PFSK-1 (cell line): ENCODE measurements around the gene TTLL5.

Experiments used
- FOXP2 ChIP-seq: optimal IDR thresholded peaks from 2 replicates; pipeline ENCODE3; 2011; ENCODE audit warnings: borderline replicate concordance, control low read depth, inconsistent platforms; ENCODE audit not compliant: insufficient read depth; ENCODE audit errors: extremely low read length, extremely low read depth
- POLR2AphosphoS5 ChIP-seq: IDR thresholded peaks from 2 replicates; pipeline ENCODE4 v1.6.1; 2012; ENCODE audit warnings: low read depth, mild to moderate bottlenecking, control low read depth, low read length, moderate library complexity
- SIN3A ChIP-seq: IDR thresholded peaks from 2 replicates; pipeline ENCODE4 v1.6.1; 2012; ENCODE audit warnings: mild to moderate bottlenecking, low read length, moderate library complexity, borderline replicate concordance; ENCODE audit not compliant: insufficient read depth
- TAF1 ChIP-seq: IDR thresholded peaks from 2 replicates; pipeline ENCODE4 v1.6.1; 2012; ENCODE audit warnings: low read length, control low read depth, borderline replicate concordance; ENCODE audit not compliant: insufficient read depth
- TF ChIP-seq, protein P1 (sequence below), 2 experiments: IDR thresholded peaks; 2 replicates each; pipeline versions ENCODE4 v1.6.1 to v1.8.0; 2011 to 2012; ENCODE audit warnings: low read depth in 2 of 2, low read length in 2 of 2, control low read depth in 1 of 2, inconsistent platforms in 1 of 2, mild to moderate bottlenecking in 1 of 2, moderate library complexity in 1 of 2; ENCODE audit not compliant: insufficient read depth in 1 of 2

The TTLL5 gene

DNA sequence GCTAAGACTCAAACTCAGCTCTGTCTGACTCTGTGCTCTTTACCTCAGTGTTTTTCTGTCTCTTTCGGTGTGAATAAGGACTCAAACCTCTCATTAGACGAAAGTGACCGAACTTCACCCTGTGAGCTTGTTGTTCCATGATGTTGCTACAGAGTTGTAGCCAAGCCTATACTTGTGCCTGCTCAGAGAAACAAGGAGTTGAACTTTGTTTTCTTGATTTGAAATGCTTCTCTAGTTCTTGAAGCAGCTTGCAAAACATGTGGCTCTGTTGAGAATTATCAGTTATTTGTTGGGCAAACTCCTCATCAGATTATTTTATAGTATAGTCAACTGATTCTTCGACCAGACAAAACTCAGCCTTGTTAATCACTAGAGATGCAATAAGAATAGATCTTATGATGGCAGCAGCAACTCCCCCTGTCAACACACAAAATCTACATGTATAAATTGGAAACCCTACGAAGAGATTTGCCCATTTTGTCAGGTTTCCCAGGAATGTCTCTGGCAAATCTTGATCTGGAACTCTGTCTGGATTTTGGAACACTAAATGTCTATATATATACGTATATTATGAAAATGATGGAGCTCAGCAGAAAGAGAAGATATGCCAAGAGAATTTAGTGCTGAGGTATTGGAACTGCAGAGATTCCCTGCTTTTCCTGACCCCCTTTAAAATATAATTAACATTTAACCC, 146.8 kb downstream of the TTLL5 start:
- TF ChIP-seq SIN3A (no peak), FOXP2 (no peak), TAF1 (no peak), POLR2AphosphoS5 (no peak)
- TF ChIP-seq, protein P1, sequence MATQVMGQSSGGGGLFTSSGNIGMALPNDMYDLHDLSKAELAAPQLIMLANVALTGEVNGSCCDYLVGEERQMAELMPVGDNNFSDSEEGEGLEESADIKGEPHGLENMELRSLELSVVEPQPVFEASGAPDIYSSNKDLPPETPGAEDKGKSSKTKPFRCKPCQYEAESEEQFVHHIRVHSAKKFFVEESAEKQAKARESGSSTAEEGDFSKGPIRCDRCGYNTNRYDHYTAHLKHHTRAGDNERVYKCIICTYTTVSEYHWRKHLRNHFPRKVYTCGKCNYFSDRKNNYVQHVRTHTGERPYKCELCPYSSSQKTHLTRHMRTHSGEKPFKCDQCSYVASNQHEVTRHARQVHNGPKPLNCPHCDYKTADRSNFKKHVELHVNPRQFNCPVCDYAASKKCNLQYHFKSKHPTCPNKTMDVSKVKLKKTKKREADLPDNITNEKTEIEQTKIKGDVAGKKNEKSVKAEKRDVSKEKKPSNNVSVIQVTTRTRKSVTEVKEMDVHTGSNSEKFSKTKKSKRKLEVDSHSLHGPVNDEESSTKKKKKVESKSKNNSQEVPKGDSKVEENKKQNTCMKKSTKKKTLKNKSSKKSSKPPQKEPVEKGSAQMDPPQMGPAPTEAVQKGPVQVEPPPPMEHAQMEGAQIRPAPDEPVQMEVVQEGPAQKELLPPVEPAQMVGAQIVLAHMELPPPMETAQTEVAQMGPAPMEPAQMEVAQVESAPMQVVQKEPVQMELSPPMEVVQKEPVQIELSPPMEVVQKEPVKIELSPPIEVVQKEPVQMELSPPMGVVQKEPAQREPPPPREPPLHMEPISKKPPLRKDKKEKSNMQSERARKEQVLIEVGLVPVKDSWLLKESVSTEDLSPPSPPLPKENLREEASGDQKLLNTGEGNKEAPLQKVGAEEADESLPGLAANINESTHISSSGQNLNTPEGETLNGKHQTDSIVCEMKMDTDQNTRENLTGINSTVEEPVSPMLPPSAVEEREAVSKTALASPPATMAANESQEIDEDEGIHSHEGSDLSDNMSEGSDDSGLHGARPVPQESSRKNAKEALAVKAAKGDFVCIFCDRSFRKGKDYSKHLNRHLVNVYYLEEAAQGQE (IDR thresholded peaks at IDR 0.05; ENCODE audit: insufficient read depth in 1 of 2, low read depth in 2 of 2, low read length in 2 of 2) = no peak

DNA sequence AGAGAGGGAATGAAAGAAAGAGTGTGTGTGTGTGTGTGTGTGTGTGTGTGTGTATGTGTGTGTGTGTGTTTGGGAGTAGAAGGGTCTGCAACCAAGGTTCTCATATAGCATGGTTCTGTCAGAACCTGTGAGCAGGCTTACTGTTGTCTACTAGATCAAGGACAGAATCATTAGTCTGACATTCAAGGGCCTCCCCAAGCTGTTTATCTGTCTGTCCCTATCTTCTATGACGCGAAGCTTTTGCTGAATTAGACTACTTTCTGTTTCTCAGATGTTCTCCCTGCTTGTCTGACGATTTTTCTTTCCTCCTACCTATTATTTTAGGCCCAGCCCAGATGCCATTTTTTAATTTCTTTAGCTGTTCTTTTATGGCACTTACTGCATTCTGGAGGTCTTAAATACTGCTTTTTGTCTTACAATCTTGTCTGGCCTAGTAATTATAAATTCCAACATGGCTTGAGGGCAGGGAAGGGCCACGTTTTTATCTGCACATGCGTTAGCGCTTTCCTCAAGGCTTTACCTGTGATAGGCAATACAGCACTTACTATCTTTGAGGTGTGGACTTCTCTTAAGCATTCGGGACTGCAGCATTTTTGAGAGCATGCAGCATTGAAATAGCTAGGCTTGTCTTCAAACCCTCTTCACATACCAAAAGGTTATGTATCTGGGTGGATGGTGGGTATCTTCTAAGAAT, 150.2 kb downstream of the TTLL5 start:
- TF ChIP-seq POLR2AphosphoS5 = no peak
- no peak for TF ChIP-seq SIN3A

DNA sequence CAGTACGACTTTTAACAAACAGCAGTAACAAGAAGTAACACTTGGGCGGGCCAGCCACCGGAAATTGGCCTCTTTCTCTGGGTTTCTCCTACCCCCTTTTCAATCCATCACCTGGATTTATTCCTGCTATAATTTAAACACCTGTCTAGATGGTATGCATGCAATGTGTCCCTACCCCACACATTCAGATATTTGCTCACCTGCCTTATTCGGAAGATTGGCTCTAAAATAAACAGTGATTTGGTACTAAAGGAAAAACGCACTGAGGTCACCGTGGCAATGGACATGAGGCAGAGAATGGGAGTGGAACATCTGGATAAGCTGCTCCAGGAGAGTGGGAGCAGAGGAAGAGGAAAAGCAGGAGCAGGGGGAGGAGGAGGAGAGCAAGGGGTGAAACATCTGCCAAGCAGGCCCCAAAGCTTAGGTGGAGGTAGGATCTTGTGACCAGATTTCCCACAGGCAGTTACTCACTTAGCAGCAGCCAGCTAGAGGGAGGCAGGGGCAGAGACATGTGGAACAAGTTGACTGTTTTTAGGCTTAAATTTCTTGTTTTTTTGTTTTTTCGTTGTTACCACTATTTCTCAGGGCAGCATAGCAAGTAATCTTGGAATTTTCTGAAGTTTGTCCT, 150.9 kb downstream of the TTLL5 start:
- no peak for TF ChIP-seq POLR2AphosphoS5
- TF ChIP-seq TAF1 = no peak
- TF ChIP-seq SIN3A = no peak
- no peak for TF ChIP-seq FOXP2
- TF ChIP-seq, protein P1 (IDR thresholded peaks at IDR 0.05; ENCODE audit: insufficient read depth in 1 of 2, low read depth in 2 of 2, low read length in 2 of 2) = no peak

DNA sequence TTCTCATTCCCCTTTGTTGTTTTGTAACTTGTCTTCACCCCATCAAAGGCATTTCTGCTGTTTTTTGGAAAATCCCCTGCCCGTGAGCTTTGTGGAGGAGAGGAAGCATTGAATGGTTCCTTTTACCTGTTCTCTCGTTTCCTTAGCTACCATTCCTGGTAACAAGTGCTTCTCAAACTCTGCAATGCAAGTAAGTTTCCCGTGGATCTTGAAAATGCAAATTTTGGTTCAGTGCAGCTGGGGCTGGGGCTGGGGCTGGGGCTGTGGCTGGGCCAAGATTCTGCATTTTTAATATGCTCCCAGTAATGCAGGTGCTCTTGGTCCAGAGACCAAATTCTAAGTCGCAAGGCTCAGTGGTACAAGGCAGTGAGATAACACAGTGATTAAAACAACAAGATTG, 151.6 kb downstream of the TTLL5 start:
- TF ChIP-seq POLR2AphosphoS5 = no peak
- TF ChIP-seq, protein P1 (IDR thresholded peaks at IDR 0.05; ENCODE audit: insufficient read depth in 1 of 2, low read depth in 2 of 2, low read length in 2 of 2) = no peak
- no peak for TF ChIP-seq SIN3A
- TF ChIP-seq TAF1 = no peak
- no peak for TF ChIP-seq FOXP2

DNA sequence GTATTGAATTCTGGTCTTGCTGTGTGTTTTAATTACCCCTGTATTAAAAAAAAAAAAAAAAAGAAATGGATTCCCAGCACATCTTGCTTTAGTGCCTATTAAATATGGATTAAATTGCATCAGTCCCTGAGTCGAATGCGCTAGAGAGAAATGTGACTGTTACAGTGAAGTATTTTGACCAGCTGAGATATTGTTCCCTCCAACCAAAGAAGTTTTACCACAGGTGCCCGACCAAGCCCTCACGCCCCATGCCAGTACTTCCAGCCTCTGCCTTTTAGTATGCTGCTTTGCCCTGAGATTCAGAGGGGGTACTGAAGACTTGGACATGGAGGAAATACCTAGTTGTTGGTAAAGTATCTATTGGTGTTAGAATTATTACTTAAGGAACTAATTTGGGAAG, 159.7 kb downstream of the TTLL5 start:
- TF ChIP-seq FOXP2 = no peak
- TF ChIP-seq POLR2AphosphoS5 = no peak
- no peak for TF ChIP-seq TAF1
- TF ChIP-seq, protein P1 (IDR thresholded peaks at IDR 0.05; ENCODE audit: insufficient read depth in 1 of 2, low read depth in 2 of 2, low read length in 2 of 2) = no peak
- no peak for TF ChIP-seq SIN3A
